Fibroblast of skin of right quadriceps (primary cell): ENCODE results near the gene ONECUT3.
"Not testable (repeated sequence)": the region's sequence is repeated elsewhere in the genome, so short reads cannot be mapped to it uniquely, and the experiment has no call there.

ENCODE experiments used
- DNase-seq: peaks from one replicate; pipeline ENCODE4 v3.0.0-alpha.2; 2013

The ONECUT3 gene

GRCh38 chr19:1752757-1753728, at the start of gene ONECUT3:
ONECUT3 (plus strand) TSS chr19:1753506; CDS start chr19:1753663, 157 bp downstream.
- no peak for DNase-seq

- DNase-seq = no peak
Observed at GRCh38 chr19:1704339-1704738, 49.0 kb upstream of the ONECUT3 start.

- no peak for DNase-seq
Observed at GRCh38 chr19:1705367-1705766, 47.9 kb upstream of the ONECUT3 start.

GRCh38 chr19:1706646-1707045, 46.7 kb upstream of the ONECUT3 start:
- not testable (repeated sequence) for DNase-seq

- DNase-seq = no peak
Observed at GRCh38 chr19:1707240-1707639, 46.1 kb upstream of the ONECUT3 start.

- DNase-seq = no peak
Observed at GRCh38 chr19:1713170-1713569, 40.1 kb upstream of the ONECUT3 start.

- DNase-seq = no peak
Observed at GRCh38 chr19:1715540-1715939, 37.8 kb upstream of the ONECUT3 start.

GRCh38 chr19:1717200-1717969, 35.9 kb upstream of the ONECUT3 start:
- DNase-seq = no peak

GRCh38 chr19:1717970-1718264, 35.4 kb upstream of the ONECUT3 start:
- no peak for DNase-seq

GRCh38 chr19:1718420-1719291, 34.6 kb upstream of the ONECUT3 start:
- no peak for DNase-seq

GRCh38 chr19:1719519-1719918, 33.8 kb upstream of the ONECUT3 start:
- no peak for DNase-seq

GRCh38 chr19:1720237-1720636, 33.1 kb upstream of the ONECUT3 start:
- DNase-seq = no peak

GRCh38 chr19:1725100-1726064, 27.9 kb upstream of the ONECUT3 start:
- peak; percentile 54 for DNase-seq

GRCh38 chr19:1728816-1729567, 24.3 kb upstream of the ONECUT3 start:
- no peak for DNase-seq

- no peak for DNase-seq
Observed at GRCh38 chr19:1729568-1729925, 23.8 kb upstream of the ONECUT3 start.

- DNase-seq = no peak
Observed at GRCh38 chr19:1730157-1730556, 23.1 kb upstream of the ONECUT3 start.

- no peak for DNase-seq
Observed at GRCh38 chr19:1734321-1734966, 18.9 kb upstream of the ONECUT3 start.

GRCh38 chr19:1736280-1736679, 17.0 kb upstream of the ONECUT3 start:
- no peak for DNase-seq

- DNase-seq = no peak
Observed at GRCh38 chr19:1736927-1737326, 16.4 kb upstream of the ONECUT3 start.

GRCh38 chr19:1739960-1740629, 13.2 kb upstream of the ONECUT3 start:
- no peak for DNase-seq
